Activated CD4-positive, alpha-beta T cell treated with anti-CD3 and anti-CD28 coated beads, Interleukin-2, Interleukin-6, amounts not matched to agents 100 ng/mL and 50 ng/mL, durations not matched to agents 16 hours and 8 hours (primary cell): ENCODE results near the gene POLN.
A peak's percentile ranks its signal among the peaks of the same experiment; 100 is the strongest.

Source experiments
- DNase-seq: peaks from one replicate; pipeline ENCODE4 v3.0.0-alpha.2; 2020

The POLN gene

DNA sequence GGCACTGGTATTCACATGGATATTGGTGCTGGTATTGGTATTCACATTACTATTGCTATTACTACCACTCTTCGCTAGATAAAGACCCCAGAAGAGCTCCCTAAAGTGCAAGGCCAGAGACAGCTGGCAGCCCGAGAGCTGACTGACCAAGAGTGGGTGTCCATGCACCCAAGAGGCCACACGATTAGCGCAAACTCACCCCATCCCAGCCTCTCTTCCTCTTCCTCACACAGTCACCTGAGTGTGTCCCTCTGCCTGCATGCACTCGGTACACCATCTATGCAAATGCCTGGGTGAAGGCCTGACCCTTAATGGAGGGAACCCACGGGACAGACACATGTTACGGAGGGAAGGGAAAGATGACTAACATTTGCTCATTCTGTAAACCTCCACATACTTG lies 86.7 kb downstream of the POLN start:
- no peak for DNase-seq

- no peak for DNase-seq
Observed at GRCh38 chr4:2154215-2154740, 87.6 kb downstream of the POLN start.

- DNase-seq, result no peak
Observed at GRCh38 chr4:2151544-2151943, 90.4 kb downstream of the POLN start.

GRCh38 chr4:2150076-2150475 lies 91.8 kb downstream of the POLN start:
- DNase-seq, result no peak

DNA sequence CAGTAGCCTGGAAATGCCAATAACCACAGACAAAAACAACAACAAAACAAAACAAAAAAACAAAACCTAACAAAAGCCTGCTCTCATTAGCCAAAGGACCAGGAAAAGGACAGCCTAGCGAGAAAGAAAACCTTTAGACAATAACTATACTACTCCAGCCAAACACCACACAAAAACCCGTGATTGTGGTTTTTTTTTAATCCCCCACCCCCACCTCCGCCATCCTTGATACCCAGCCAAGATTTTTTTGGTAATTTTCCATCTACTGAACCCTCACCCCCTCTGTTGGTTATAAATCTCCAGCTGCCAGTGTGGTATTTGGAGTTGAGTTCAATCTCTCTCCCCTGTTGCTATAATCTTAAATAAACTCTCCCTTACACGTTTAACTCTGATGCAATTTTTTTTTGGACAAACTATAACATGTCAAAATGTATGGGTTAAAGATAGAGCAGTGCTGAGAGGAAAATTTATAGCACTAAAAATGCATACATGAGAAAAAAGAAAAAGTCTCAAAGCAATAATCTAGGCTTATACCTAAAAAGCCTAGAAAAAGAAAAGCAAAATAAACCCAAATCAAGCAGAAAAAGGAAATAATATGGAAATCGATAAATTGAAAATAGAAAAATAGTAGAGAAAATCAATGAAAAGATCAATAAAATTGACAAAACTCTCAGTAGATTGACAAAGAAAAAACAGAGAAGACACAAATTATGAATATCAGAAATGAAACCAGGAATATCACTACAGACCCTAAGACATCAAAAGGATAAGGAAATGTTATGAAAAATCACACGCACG lies 99.1 kb downstream of the POLN start:
- DNase-seq, result no peak

DNA sequence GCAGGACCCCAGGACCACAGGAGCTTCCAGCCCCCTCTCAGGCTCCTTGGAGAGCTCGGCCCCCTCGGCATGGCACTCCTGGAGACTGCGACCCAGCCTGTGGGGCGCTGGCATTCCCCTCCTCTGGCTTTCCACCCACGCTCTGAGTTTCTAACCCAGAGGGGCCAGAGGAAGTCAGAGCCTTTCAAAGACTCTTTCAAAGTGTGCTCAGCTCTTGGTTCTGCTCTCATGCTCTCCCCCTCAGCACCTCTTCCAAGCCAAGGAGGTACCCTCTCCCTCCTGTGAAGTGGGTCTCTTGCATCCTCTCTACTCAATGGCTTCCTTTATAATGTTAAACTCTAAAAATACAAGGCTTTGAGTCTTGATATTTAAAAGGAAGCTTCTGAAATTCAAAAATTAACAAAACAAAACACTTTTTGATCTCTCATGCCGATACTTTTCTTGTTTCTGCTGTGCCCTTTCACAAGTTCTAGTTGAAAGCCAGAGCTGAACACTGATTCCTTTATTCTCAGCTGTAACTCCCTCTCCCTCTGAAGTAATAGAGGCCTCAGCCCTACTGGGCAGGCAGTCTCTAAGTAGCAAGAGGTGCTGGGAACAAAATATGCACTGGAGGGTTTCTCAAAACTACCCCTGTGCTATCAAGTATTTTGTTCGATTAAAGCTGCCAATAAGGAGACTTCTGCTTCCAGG lies 100.0 kb downstream of the POLN start:
- DNase-seq, result no peak

- no peak for DNase-seq
Observed at GRCh38 chr4:2141022-2141761, 100.7 kb downstream of the POLN start.

DNA sequence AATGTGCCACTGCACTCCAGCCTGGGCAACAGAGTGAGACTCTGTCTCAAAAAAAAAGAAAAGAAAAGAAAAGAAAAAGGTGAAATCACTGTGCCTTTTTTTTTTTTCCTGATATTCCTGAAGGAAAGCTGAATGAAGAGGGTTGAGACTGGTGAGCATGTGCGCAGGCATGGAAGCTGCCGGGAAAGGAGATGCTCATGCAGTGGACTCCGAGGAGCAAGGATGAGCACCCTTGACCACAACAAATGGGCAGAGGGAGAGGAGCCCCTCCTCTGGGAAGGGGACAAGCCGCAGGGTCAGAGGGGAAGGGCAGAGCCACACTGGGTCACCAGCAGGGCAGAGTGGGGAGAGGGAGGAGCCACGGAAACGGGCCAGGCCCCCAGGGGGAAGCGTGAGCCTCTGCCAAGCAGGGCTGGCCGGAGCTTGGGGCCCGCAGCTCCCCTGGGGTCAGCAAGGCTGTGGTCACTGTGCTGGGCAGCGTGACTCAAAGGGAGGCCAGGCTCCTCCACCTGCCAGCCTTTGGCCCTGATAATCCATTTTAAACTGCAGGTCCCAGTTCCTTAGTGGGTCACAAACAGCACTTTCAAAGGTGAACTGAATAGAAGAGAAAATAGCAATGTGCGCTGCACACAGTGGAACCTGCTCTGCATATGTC lies 102.9 kb downstream of the POLN start:
- no peak for DNase-seq

- no peak for DNase-seq
Observed at GRCh38 chr4:2136726-2137125, 105.2 kb downstream of the POLN start.

GRCh38 chr4:2135083-2135482 lies 106.8 kb downstream of the POLN start:
- peak; percentile 28 for DNase-seq

- DNase-seq, result peak; percentile 12
Observed at GRCh38 chr4:2132438-2132837, 109.5 kb downstream of the POLN start.

DNA sequence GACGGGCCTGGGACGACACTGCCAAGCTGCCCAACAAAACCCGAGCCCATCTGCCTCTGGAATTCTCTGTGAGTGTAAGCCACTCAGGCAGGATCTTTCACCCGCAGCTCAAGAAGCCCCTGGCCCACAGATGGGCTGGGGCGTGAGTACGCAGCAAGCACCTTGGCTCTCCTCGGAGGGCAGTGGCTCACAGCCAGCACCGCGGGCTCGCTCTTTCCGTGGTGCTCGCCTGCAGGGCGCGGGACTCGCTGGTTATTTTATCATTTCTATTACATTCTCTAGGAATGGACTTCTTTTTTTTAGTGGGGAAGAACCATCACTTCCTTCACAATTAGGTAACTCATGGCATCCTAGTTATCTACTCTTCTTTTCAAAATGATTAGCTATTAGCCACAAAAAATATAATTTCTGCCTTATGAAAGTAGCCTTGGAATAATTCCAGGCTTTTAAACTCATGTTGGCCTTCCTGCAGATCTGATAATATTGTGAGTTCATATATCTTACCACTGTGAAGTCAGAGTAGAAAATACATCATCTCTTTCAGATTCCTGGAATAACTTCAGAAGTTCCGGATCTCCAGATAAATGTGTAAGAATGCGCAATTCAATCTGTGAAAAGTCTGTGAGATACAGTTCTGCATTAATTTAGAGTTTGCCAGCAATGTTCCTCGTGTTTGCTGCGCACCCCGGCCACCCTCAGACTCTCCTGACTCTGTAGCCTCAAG lies 114.2 kb downstream of the POLN start:
- no peak for DNase-seq

DNA sequence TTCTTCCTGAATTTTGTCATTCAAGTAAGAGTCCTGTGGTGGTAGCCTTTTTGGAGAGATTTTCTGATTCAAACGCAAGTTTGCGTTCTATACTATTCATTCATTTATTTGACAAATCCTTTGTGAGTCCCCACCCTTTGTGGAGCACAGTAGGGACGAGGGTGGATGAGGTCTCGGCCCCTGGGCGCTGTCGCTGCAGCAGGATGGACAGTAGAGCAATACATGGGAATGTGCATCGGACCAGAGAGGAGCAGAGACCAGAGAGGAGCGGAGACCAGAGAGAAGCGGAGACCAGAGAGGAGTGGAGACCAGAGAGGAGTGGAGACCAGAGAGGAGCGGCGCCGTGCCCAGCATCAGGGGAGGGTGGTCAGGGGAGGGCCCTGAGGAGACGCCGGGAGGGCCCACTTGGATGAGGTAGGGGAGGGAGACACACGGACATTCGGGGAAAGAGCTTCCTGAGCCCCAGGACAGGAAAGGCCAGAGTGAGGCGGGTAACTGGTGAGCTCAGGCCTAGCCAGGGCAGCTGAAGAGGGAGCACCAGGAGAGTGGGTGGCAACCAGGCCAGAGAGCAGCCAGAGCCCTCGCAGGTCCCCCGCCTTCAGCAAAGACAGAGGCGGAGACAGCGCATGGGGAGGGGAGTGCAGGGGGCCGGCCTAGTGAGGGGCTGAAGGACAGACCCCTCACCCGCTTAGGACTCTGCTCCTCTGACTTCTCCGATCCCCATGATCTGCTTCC lies 115.4 kb downstream of the POLN start:
- DNase-seq, result no peak

DNA sequence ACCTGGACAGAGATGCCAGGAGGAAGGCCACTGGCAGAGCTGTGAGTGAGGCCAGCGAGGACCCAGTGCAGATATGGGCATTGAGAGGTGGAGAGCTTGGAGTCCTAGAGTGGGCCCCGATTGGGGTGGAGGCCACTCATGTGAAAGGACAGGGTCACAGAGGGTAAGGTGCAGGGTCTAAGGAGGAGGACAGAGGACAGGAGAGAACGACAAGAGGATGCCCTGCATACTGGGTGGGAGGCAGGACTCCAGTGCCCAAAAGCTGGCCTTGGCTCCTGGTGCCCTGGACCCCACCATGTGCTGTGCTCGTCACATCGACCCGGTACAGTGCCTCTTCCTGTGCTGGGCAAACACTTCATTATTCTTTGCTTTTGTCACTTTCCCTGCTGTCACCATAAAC lies 116.1 kb downstream of the POLN start:
- DNase-seq, result no peak

DNA sequence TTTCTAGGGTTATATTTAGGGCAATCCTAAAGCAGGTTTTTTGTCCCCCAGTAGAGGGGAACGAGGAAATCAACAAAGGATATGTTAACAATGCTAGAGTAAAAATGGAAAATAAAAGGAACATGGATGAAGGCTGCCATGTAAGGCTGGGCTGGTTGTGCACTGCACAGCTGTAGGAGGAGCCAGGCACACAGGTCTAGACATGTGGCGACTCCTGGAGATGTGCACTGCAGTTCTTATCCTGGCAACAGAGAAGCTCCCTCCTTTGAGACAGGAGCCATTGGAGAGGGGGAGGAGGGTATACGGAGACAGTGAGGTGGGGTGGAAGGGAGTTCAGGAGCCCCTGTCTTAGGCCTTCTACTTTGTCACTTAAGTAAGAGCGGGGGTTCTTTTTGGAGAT lies 116.9 kb downstream of the POLN start:
- DNase-seq, result no peak

DNA sequence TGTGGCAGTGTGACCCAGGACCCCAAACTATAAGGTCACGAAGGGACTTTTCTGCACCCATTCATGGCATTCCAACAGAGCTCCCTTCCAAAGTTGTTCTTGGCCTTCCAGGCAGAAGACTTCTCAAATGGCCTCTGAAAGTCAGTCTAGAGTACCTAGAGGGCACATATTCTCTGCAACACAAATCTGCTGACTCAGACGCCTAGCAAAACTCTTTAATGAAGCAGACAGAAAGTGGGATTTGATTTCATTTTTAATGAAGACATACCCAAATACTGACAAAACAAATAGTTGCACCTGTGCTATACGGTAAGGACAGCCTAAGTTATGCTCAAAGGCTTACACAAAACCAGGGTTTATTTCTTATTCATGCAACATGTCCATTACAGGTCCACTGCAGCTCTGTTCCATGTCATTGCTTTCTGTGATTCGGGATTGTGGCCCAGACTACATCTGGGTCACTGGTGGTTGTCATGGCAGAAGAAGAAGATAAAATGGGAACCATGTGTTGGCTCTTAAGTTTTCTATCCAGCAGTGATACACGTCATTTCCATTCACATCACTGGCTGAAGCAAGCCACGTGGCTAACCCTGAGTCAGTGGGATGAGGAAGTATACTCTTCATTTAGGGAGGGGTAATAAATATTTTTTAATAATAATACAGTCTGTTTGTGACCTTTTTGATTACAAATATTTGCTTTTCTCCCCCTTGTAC lies 125.1 kb downstream of the POLN start:
- no peak for DNase-seq

DNA sequence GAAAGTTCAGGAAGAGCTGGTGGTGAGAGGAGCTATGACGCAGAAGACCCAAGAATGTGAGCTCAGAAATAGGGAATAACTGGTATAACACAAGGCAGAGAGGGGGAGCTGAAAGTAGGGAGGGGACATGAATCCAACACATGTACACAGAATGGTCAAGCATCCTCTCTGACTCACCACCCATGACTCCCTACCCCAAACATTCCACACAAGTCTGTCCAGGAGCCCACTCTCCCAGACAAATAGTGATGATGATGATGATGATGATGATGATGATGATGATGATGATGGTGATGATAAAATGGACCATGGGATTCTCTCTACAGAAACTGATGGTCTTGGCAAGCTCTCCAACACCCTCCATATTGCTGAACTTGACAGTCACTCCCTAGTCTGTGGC lies 136.4 kb downstream of the POLN start:
- no peak for DNase-seq

DNA sequence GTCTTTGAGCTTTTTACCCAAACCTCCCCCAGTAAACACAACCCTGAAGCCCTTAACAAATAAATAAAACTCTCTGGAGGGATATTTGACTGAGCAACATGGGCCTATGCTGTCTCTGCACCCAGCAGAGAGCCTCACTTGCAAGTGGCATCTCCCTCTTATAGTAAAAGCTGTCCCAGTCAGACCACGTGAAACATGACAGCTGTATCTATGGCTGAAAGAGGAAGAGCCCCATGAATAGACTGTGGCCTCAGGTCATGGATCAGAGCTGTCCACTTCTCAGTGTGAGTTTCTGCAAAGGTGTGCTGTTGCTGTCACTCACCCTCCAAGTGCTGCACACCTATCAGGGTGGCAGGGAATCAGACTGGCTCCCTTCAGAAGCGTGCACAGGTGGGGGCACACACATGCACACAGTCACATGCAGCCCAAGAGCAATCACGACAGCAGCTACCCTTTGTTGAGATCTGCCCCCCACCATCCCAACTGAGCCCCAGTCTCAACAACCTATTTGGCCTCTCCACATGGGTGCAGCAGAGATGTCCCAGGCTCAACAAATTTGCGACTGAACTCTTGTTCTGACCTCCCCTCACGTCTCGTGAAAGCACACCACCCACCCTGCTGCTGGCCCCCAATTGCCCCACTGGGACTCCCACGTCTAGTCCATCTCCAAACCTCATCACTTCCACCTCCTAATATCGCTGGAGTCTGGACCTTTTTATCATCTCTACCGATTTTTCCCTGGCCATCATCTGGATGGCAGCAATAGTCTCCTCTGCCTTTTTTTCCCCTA lies 137.2 kb downstream of the POLN start:
- no peak for DNase-seq

- no peak for DNase-seq
Observed at GRCh38 chr4:2103843-2104547, 137.9 kb downstream of the POLN start.
